ENCODE data around the gene ETNPPL. TPM values are rescaled to one million over a fixed set of nuclear protein-coding genes. Genes with fewer than 3 reads are reported as not detected.

ETNPPL gene
- total RNA-seq, 1 donor: not detected

GRCh38 chr4:108783665-108784463, 21.0 kb upstream of the ETNPPL start:
- peak; percentile 19 for TF ChIP-seq CTCF (IDR thresholded peaks at IDR 0.05; ENCODE audit: insufficient read depth, low read depth, low read length)

GRCh38 chr4:108779958-108780357, 17.1 kb upstream of the ETNPPL start:
- TF ChIP-seq CTCF (IDR thresholded peaks at IDR 0.05; ENCODE audit: insufficient read depth, low read depth, low read length): no peak
- no peak for DNase-seq (ENCODE audit: low read depth)
- H3K4me3 ChIP-seq (ENCODE audit: low read depth, low read length): no peak overlapping the region

More at GRCh38 chr4:108783665-108784463, 21.0 kb upstream of the ETNPPL start:
- H3K4me3 ChIP-seq (ENCODE audit: low read depth, low read length): no peak overlapping the region
- DNase-seq (ENCODE audit: low read depth): no peak

- no peak for DNase-seq (ENCODE audit: low read depth)
- no peak for TF ChIP-seq CTCF (IDR thresholded peaks at IDR 0.05; ENCODE audit: insufficient read depth, low read depth, low read length)
Observed at GRCh38 chr4:108777388-108777787, 14.5 kb upstream of the ETNPPL start.

GRCh38 chr4:108775921-108776320, 13.1 kb upstream of the ETNPPL start:
- no peak for TF ChIP-seq CTCF (IDR thresholded peaks at IDR 0.05; ENCODE audit: insufficient read depth, low read depth, low read length)
- DNase-seq (ENCODE audit: low read depth): no peak
- no peak overlapping the region for H3K4me3 ChIP-seq (ENCODE audit: low read depth, low read length)

More at GRCh38 chr4:108777388-108777787, 14.5 kb upstream of the ETNPPL start:
- H3K4me3 ChIP-seq (ENCODE audit: low read depth, low read length): no peak overlapping the region

GRCh38 chr4:108774809-108775530, 12.1 kb upstream of the ETNPPL start:
- DNase-seq (ENCODE audit: low read depth): no peak
- H3K4me3 ChIP-seq (ENCODE audit: low read depth, low read length): no peak overlapping the region
- TF ChIP-seq CTCF (IDR thresholded peaks at IDR 0.05; ENCODE audit: insufficient read depth, low read depth, low read length): no peak

GRCh38 chr4:108772402-108772801, 9.5 kb upstream of the ETNPPL start:
- no peak overlapping the region for H3K4me3 ChIP-seq (ENCODE audit: low read depth, low read length)
- no peak for TF ChIP-seq CTCF (IDR thresholded peaks at IDR 0.05; ENCODE audit: insufficient read depth, low read depth, low read length)
- DNase-seq (ENCODE audit: low read depth): no peak
